H1 (cell line): ENCODE data around the gene BAG1. TPM values are rescaled to one million over a fixed set of nuclear protein-coding genes. Genes with fewer than 3 reads are reported as not detected.

Experiments used
- CTCF ChIP-seq, 3 experiments: IDR thresholded peaks; 1 replicate in 2 of 3; 2 replicates in 1 of 3; pipeline versions ENCODE4 v1.5.1 to v1.6.1; 2011; ENCODE audit warnings: low read length in 3 of 3, mild to moderate bottlenecking in 3 of 3, inconsistent platforms in 2 of 3, low read depth in 1 of 3, moderate library complexity in 1 of 3; ENCODE audit not compliant: insufficient read depth in 1 of 3; ENCODE audit errors: control extremely low read depth in 1 of 3
- MAFK ChIP-seq: IDR thresholded peaks from 2 replicates; pipeline ENCODE4 v1.6.1; 2012; ENCODE audit warnings: low read depth, mild to moderate bottlenecking, improper control_type of control experiment, low read length
- polyA plus RNA-seq, 7 experiments: library from polyadenylated mRNA; depleted of rRNA in 3 of 7; stranded (reverse) in 5 of 7; unstranded in 2 of 7; fragments of >200 nt in 5 of 7; fragments of 200-250 nt in 2 of 7; gene quantifications; 1 replicate in 5 of 7; 2 replicates in 1 of 7; 4 replicates in 1 of 7; pipeline versions ENCODE4 v1.2.1 to v1.2.3, GENCODE V29; 2011 to 2013; ENCODE audit warnings: missing spikeins in 2 of 7, mixed read lengths in 2 of 7
- total RNA-seq: library from RNA; stranded (reverse); fragmentation: NEBNext Ultra II Directional; extraction: Animal tissue kit (Norgen Biotek cat#: 25700); gene quantifications from 2 replicates; pipeline ENCODE4 v1.2.1, GENCODE V29; 2021

Gene BAG1
- total and polyA plus RNA-seq, 2 of the 8 experiments (the other 6 are each of a cell fraction or from before 2014, with no cell fraction given), result 14.7 to 59.8 TPM

GRCh38 chr9:33289936-33290246, 25.4 kb upstream of the BAG1 start (continued):
- TF ChIP-seq CTCF (IDR thresholded peaks at IDR 0.05; ENCODE audit: control extremely low read depth in 1 of 3, insufficient read depth in 1 of 3, low read depth in 1 of 3, low read length in 3 of 3) (no peak), MAFK (no peak)
